Myocyte (in vitro differentiated cells): ENCODE data around the gene PALB2. TPM values are rescaled to one million over a fixed set of nuclear protein-coding genes. Genes with fewer than 3 reads are reported as not detected.

Experiments used
- DNase-seq: peaks from one replicate; pipeline ENCODE4 v3.0.0-alpha.2; 2012; ENCODE audit warnings: low read depth
- polyA plus RNA-seq: library from polyadenylated mRNA; unstranded; fragments of >200 nt; gene quantifications from one replicate; pipeline ENCODE4 v1.2.1, GENCODE V29; 2012; ENCODE audit warnings: missing spikeins
- total RNA-seq: library from RNA; depleted of rRNA; stranded (reverse); fragments of >200 nt; gene quantifications from 2 replicates; pipeline ENCODE4 v1.2.3, GENCODE V29; 2014

The PALB2 gene
- total RNA-seq = 15.9 and 16.8 TPM in 2 replicates
- polyA plus RNA-seq = 6.2 TPM

DNA sequence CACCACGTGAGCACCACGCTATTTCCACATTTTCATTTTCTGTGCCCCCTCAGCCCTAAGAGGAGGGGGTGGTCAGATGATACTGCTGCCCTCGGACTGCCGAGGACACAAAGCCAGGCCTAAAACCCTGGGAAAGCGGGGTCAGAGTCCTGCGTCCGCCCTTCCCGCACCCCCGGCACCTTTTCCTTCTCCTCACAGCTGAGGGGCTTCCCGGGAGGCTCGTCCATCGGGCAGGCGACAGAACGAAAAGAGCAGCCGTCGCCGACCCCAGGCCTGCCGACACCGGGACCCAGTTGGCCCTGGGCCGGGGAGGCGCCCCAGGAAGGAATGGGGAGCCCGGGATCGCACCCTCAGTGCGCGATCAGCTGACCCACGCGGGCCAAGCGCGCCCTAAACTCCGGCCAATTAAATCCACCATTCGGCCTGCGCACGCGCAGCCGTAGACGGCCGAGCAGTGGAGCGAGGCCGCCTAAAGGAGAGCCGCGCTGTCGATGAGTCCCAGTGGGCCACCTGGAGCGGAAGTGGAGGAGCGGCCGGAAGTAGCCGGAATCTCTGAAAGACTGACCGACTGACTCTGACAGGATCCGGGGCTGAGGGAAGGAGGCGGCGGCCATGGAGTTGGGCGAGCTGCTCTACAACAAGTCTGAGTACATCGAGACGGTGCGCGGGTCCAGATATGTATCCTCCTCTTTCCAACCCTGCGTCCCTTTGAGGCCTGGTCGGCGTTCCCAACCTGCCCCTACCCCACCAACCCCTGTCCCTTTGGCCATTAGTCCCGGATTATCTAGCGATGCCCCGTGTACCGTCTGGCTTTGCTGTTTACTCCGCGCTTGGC lies at the start of gene PALB2, which contains the start of gene DCTN5:
Gene PALB2, minus strand, starts transcription at position 380 of the 835 bp plus-strand sequence. Its CDS starts 153 bp downstream, at position 227.
Gene DCTN5, plus strand, starts transcription at position 536 of the 835 bp plus-strand sequence. Its CDS starts 77 bp downstream, at position 613.
- DNase-seq = peak; percentile 96

DNA sequence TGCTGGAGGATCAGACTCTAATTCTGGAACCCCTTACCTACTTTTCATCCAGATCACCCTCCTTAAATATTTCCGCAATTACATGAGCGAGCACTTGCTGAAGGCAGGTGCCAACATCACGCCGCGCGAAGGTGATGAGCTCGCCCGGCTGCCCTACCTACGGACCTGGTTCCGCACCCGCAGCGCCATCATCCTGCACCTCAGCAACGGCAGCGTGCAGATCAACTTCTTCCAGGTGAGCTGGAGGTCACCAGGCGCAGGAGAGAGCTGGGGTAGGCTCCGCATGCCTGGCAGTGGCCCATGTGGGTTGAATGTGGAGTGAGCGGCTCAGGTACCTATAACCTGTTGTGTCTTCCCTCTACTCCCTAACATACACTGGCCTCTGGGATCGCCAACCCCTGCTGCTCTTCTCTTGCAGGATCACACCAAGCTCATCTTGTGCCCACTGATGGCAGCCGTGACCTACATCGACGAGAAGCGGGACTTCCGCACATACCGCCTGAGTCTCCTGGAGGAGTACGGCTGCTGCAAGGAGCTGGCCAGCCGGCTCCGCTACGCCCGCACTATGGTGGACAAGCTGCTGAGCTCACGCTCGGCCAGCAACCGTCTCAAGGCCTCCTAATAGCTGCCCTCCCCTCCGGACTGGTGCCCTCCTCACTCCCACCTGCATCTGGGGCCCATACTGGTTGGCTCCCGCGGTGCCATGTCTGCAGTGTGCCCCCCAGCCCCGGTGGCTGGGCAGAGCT lies 48.5 kb upstream of the PALB2 start:
- DNase-seq = no peak

DNA sequence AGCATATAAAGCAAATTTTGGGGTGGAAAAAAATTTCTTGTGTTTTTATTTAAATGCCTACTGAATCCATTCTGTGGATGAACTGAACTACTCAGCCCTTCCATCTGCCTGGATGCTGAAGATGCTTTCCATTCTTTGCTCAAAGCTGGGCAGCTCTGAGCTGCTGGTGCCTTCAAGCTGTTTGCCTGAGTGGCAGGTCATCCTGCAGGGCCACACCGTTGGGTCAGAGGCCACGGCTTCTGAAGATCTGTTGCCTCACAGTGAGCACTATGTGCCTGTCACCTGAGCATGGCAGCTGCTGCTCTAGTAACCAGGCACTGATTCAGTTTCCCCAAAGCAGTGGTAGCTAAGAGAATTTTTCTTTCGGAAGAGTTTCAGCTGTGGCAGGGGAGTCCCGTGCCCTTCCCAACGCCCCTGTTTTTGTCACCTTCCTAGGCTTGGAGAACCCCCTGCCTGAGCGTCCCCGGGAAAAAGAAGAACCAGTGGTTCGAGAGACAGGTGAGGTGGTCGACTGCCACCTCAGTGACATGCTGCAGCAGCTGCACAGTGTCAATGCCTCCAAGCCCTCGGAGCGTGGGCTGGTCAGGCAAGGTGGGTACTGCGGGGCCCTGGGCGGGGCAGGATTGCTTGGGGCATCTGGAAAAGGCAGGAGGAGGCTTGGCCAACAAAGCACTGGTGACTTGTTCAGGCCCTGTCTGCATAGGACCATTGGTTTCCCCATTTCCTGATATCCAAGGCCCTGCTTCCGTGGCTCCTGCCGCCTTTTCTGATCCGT lies 46.1 kb upstream of the PALB2 start:
- no peak for DNase-seq

- DNase-seq = no peak
Observed at GRCh38 chr16:23683487-23683886, 42.4 kb upstream of the PALB2 start.

DNA sequence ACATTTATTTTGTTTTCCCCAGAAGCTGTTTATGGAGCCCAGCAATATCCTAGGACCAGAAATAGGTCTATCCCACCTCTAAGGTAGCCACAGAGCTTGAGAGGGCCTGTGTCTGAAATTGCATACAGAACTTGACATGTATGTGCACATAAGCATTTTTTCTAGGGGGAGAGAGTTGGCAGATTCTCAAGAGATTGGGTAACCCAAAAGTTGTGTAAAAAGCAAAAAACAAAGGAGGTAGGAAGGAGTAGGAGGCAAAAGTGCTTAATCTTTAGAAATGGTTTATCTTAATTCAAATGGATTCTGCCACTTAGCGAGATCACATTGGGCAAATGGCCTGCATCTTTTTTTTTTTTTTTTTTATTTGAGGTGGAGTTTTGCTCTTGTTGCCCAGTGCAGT lies 41.1 kb upstream of the PALB2 start:
- no peak for DNase-seq

- DNase-seq = no peak
Observed at GRCh38 chr16:23679986-23680336, 38.9 kb upstream of the PALB2 start.

DNA sequence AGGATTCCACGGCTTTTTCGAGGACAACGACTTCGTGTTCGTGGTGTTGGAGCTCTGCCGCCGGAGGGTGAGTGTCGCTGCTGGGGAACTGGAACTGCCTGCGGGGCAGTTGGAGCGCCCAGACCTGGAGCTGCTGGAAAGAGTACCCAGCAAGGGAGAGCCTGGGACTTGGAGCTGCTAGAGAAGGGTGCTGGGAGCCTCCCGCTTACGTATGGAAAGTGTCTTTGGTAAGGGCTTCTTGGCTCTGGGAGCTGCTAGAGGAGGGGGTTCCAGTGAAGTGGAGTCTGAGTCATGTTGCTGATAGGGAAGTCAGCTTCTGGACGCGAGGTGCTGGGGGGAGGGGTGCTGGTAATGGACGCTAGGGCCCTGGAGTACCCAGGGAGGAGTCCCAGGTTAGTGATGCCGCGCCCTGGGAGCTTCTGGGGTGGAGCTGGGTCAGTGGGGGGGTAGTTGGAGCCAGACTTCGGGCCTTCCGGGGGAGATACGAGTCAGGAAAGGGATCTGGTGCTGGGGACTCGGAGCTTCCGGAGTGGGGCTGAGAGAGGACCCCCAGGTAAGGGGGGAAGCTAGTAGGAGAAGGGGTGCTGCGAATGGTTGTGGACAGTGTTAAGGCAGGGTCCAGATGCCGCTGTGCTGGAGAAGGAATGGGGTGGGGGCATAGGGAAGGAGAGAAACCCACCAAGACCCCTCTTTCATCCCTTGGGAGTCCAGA lies 38.3 kb upstream of the PALB2 start:
- DNase-seq = no peak

GRCh38 chr16:23678430-23679273 lies 37.5 kb upstream of the PALB2 start, which contains the start of gene PLK1:
TSS of gene PLK1 (plus strand) at chr16:23678889. CDS start at chr16:23678933, 44 bp downstream.
- peak; percentile 89 for DNase-seq

- no peak for DNase-seq
Observed at GRCh38 chr16:23676924-23677480, 35.9 kb upstream of the PALB2 start.

DNA sequence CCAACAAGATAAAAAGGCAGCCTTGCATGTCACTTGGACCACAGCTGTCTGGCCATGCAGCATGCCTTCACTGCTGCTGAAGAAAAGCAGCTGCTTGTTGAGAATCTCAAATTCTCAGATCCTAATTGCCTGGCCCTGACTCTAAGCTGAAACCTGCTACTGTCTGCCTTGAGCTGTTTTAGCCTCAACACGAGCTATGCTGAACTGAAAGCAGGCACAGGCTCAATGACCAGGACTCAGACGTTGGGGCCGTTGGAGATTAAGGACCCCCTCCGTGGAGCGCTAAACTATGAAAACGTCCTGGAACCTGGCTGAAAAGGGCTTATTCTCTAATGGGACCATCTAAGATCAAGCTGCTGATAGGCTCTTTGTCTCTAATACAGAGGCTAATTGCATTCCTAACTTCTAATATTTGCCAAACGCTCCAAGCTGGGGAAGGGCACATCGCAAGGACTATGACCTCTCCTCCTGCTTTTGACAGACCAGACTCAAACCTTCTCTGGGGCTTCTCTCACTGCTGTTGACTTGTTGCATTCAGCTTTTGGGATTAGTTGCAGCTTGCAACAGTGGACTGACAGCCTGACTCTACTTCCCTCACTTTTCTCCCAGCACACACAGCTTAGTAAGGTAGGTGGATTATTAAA lies 33.0 kb upstream of the PALB2 start:
- DNase-seq = peak; percentile 80

GRCh38 chr16:23670137-23670776 lies 29.1 kb upstream of the PALB2 start:
- DNase-seq = peak; percentile 79

DNA sequence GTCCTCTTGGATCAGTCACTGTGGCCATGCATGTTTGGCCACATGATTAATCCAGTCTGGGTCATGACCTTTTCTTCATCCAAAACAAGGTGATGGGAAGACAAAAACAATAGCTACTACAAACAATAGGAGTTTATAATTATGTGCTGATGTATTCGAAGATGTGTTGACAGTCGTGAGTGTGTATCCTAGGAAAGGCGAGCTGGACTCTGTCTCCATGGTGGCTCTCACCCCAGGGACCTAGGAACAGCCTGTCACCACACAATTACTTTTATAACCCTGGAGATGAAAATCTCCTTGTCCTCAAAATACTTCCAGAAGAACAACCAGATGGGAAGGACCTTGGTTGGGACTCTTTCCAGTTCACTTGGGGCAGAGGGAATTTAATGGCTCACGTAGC lies 27.8 kb upstream of the PALB2 start:
- peak; percentile 8 for DNase-seq

- DNase-seq = peak; percentile 17
Observed at GRCh38 chr16:23668225-23668624, 27.1 kb upstream of the PALB2 start.

GRCh38 chr16:23667355-23667659 lies 26.2 kb upstream of the PALB2 start:
- DNase-seq = no peak

DNA sequence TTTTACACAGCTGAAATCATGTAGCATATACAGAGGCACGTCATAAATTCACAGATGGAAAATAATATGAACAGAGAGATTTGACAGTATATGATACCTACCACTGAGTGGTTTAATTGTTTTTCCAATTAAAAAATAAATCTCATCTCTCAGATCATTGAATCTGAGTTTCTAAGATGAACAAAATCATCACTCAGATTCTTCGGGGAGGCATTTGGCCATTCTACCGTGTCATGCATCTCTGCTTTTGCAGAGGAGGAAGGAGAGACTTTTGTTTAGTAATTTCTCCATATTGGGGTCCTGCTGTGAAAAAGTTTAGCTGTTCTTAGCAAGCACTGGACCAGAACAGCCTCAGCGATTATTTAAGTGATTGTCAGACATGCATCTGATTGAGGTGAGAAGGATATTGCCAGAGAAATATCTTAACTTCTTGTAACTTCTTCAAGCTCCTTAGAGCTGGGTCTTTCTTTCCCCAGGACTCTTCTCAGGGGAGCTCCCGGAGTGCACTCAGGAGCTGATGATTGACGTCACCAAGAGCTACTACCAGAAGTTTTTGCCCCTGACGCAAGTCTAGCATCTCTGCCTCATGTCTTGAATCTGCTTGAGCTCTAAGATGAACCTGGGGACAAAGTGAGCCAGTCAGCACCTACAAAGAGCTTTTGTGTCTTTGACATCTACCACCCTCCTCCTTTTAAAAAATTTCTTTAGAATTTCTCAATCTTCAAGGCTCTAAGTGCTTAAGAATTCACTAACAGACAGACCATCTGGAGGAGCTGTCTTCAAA lies 25.7 kb upstream of the PALB2 start:
- DNase-seq = no peak

DNA sequence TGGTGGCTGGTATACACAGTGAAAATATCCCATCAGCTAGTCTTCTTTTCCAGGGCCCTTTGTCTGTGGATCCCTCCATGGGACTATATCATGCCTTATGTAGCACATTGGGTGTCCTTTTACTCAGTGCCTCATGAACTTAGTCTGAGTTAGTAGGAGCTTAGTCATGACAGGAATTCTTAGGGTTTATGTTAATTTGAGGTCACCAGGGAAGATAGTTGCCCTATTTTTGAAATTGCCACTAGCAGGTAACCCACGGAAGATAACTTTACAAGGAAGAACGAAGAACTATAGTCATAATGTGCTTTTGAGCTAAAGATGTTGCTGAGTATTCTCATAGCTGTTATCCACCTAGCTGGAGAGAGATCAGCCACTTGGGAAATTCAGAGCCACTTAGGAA lies 22.8 kb upstream of the PALB2 start:
- DNase-seq = no peak

GRCh38 chr16:23651943-23652468 lies 10.9 kb upstream of the PALB2 start:
- DNase-seq = no peak
